Neural cell (in vitro differentiated cells): ENCODE results near the gene NDST4. TPM values are rescaled to one million over a fixed set of nuclear protein-coding genes. Genes with fewer than 3 reads are reported as not detected.

Experiments used
- H2AFZ ChIP-seq: fragments of 200-600, 300-800 bp; sonication (generic), shearing (Covaris generic); 2 replicates; pipeline ENCODE4 v1.6.0; 2014; ENCODE audit warnings: low read depth, mild to moderate bottlenecking, antibody characterized with exemption, low read length, moderate library complexity
- H3F3A ChIP-seq: fragments of 200-600 bp; shearing (Covaris generic); 2 replicates; pipeline ENCODE4 v1.6.1; 2016; ENCODE audit warnings: mild to moderate bottlenecking, moderate library complexity, mixed read lengths, antibody characterized with exemption, low read length; ENCODE audit not compliant: insufficient read depth, poor library complexity, severe bottlenecking
- H3K27ac ChIP-seq: fragments of 200-600, 300-800 bp; sonication (generic), shearing (Covaris generic); 2 replicates; pipeline ENCODE4 v1.5.1; 2014; ENCODE audit warnings: mild to moderate bottlenecking, low read length, moderate library complexity
- H3K27me3 ChIP-seq: fragments of 300-800, 200-600 bp; sonication (generic), shearing (Covaris generic); 2 replicates; pipeline ENCODE4 v1.6.0; 2014; ENCODE audit warnings: mild to moderate bottlenecking, low read depth, low read length, moderate library complexity; ENCODE audit not compliant: insufficient read depth
- H3K36me3 ChIP-seq: fragments of 300-800, 200-600 bp; sonication (generic), shearing (Covaris generic); 2 replicates; pipeline ENCODE4 v1.5.1; 2014; ENCODE audit warnings: mild to moderate bottlenecking, antibody characterized with exemption, low read length, moderate library complexity; ENCODE audit not compliant: insufficient read depth
- H3K4me2 ChIP-seq: fragments of 300-800, 200-600 bp; sonication (generic), shearing (Covaris generic); 2 replicates; pipeline ENCODE4 v1.6.0; 2014; ENCODE audit warnings: mild to moderate bottlenecking, low read length
- H3K4me3 ChIP-seq: fragments of 300-800, 200-600 bp; sonication (generic), shearing (Covaris generic); 2 replicates; pipeline ENCODE4 v1.5.1; 2014; ENCODE audit warnings: mild to moderate bottlenecking, low read length, moderate library complexity
- H3K79me2 ChIP-seq: fragments of 200-600 bp; shearing (Covaris generic); replicated peaks from 2 replicates; pipeline ENCODE4 v1.6.0; 2014; ENCODE audit warnings: mild to moderate bottlenecking, low read length, moderate library complexity; ENCODE audit not compliant: insufficient read depth
- H3K9ac ChIP-seq: fragments of 300-800, 200-600 bp; sonication (generic), shearing (Covaris generic); 2 replicates; pipeline ENCODE4 v1.6.1; 2016; ENCODE audit warnings: mild to moderate bottlenecking, low read length, mixed read lengths
- H3K9me2 ChIP-seq: fragments of 200-600 bp; shearing (Covaris generic); 2 replicates; pipeline ENCODE4 v1.6.1; 2016; ENCODE audit warnings: mild to moderate bottlenecking, low read length, mixed read lengths; ENCODE audit not compliant: insufficient read depth
- H3K9me3 ChIP-seq: fragments of 200-600, 300-800 bp; sonication (generic), shearing (Covaris generic); 2 replicates; pipeline ENCODE4 v1.6.1; 2016; ENCODE audit warnings: mild to moderate bottlenecking, mixed run types, low read length, moderate library complexity, mixed read lengths
- H4K20me1 ChIP-seq: fragments of 200-600 bp; shearing (Covaris generic); 2 replicates; pipeline ENCODE4 v1.6.1; 2016; ENCODE audit warnings: mild to moderate bottlenecking, mixed run types; ENCODE audit not compliant: insufficient read depth
- EP300 ChIP-seq: fragments of 450-650 bp; conservative IDR thresholded peaks from 2 replicates; pipeline ENCODE4 v1.6.1; 2014; ENCODE audit warnings: antibody characterized with exemption, mild to moderate bottlenecking, moderate library complexity; ENCODE audit not compliant: poor library complexity, severe bottlenecking
- EZH2 ChIP-seq: fragments of 200-600, 300-800 bp; shearing (Covaris generic), sonication (generic); IDR thresholded peaks from 2 replicates; pipeline ENCODE4 v1.6.1; 2014; ENCODE audit warnings: antibody characterized with exemption, low read length, borderline replicate concordance, mild to moderate bottlenecking; ENCODE audit not compliant: insufficient read depth, poor library complexity, severe bottlenecking
- MXI1 ChIP-seq: fragments of 450-650 bp; conservative IDR thresholded peaks from 2 replicates; pipeline ENCODE4 v1.6.1; 2014; ENCODE audit warnings: antibody characterized with exemption, mild to moderate bottlenecking; ENCODE audit not compliant: poor library complexity, severe bottlenecking
- POLR2AphosphoS5 ChIP-seq: IDR thresholded peaks from 2 replicates; pipeline ENCODE4 v1.6.1; 2012
- RAD21 ChIP-seq: fragments of 450-650 bp; conservative IDR thresholded peaks from 2 replicates; pipeline ENCODE4 v1.6.1; 2014; ENCODE audit warnings: antibody characterized with exemption, mild to moderate bottlenecking, moderate library complexity
- SMC3 ChIP-seq: fragments of 450-650 bp; conservative IDR thresholded peaks from 2 replicates; pipeline ENCODE4 v1.6.1; 2014; ENCODE audit warnings: antibody characterized with exemption, mild to moderate bottlenecking, moderate library complexity; ENCODE audit not compliant: poor library complexity
- TAF1 ChIP-seq: IDR thresholded peaks from 2 replicates; pipeline ENCODE4 v1.6.1; 2012; ENCODE audit warnings: low read depth
- polyA plus RNA-seq: library from polyadenylated mRNA; depleted of rRNA; stranded (reverse); fragments of >200 nt; gene quantifications from 2 replicates; pipeline ENCODE4 v1.2.3, GENCODE V29; 2014
- TF ChIP-seq, protein P1 (sequence below): fragments of 450-650 bp; IDR thresholded peaks from 2 replicates; pipeline ENCODE4 v1.5.1; 2014; ENCODE audit warnings: antibody characterized with exemption, mild to moderate bottlenecking, moderate library complexity; ENCODE audit not compliant: poor library complexity, severe bottlenecking
- TF ChIP-seq, protein P2 (sequence below): IDR thresholded peaks from 2 replicates; pipeline ENCODE4 v1.6.1; 2012; ENCODE audit warnings: borderline replicate concordance

Gene NDST4
- polyA plus RNA-seq, 1 donor from 2014 or later = 1.3 TPM

DNA sequence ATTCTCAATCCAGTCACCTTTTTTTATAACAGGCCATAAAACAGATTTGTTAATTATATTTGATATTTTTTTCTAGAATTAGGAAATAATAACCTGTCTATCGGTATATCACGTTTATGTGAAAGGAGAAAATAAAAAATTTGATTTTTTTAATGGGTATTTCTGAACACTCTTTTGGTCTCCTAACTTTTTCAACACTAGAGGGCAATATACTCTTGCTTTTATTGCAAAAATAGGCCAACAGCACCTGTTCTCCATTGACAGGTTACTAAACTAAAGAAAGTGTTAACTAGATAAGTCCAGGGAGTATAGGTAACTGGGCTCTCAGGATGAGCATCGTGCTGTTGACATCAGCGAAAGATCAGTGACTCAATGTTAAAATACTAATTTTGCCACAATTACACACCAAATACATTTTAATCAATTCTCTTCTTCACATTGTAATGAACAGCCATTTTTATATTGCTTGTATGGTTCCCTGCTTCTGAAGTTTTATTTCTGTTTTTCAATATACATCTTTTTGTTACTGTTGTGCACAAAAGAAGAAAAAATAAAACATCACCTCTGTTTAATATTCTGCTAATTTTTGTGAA is 22.8 kb downstream of the NDST4 start:
- H3K27me3 ChIP-seq = no peaks in the 10 kb centered on the region
- no peak overlapping the region for H2AFZ ChIP-seq
- TF ChIP-seq SMC3 (peak; percentile 82), RAD21 (peak; percentile 83), EP300 (no peak)
- TF ChIP-seq, protein P1, sequence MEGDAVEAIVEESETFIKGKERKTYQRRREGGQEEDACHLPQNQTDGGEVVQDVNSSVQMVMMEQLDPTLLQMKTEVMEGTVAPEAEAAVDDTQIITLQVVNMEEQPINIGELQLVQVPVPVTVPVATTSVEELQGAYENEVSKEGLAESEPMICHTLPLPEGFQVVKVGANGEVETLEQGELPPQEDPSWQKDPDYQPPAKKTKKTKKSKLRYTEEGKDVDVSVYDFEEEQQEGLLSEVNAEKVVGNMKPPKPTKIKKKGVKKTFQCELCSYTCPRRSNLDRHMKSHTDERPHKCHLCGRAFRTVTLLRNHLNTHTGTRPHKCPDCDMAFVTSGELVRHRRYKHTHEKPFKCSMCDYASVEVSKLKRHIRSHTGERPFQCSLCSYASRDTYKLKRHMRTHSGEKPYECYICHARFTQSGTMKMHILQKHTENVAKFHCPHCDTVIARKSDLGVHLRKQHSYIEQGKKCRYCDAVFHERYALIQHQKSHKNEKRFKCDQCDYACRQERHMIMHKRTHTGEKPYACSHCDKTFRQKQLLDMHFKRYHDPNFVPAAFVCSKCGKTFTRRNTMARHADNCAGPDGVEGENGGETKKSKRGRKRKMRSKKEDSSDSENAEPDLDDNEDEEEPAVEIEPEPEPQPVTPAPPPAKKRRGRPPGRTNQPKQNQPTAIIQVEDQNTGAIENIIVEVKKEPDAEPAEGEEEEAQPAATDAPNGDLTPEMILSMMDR = peak; percentile 78
- H3F3A ChIP-seq = no peaks in the 10 kb centered on the region
- H3K36me3 ChIP-seq = no peaks in the 10 kb centered on the region
- H3K9me2 ChIP-seq = no peaks in the 10 kb centered on the region
- no peak overlapping the region for H3K4me3 ChIP-seq
- H3K79me2 ChIP-seq = no peaks in the 10 kb centered on the region
- no peak overlapping the region for H3K4me2 ChIP-seq
- no peak overlapping the region for H3K9ac ChIP-seq
- no peaks in the 10 kb centered on the region for H4K20me1 ChIP-seq
- no peaks in the 10 kb centered on the region for H3K9me3 ChIP-seq
- H3K27ac ChIP-seq = no peak overlapping the region

DNA sequence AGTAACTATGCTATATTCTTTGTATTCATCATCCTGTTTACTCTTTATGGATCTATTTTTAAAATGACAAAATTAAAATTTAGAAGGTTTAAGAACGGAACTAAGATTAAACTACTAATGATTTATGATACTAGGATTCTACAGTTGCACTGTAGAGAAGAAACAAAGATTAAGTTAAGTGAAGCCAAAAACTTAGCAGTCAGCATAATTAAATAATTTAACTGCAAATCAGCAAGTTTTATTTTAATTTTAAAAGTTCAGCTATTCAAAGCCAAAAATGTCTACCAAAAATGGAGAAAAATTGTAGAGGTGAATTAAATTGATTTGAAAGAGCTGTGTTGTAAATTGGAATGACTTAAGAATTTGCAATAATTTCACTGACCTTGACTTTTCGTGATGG is 30.8 kb downstream of the NDST4 start:
- no peak overlapping the region for H3K9ac ChIP-seq
- H3K9me2 ChIP-seq = no peaks in the 10 kb centered on the region
- no peak overlapping the region for H3K4me2 ChIP-seq
- H3K27me3 ChIP-seq = no peaks in the 10 kb centered on the region
- H3K9me3 ChIP-seq = no peaks in the 10 kb centered on the region
- TF ChIP-seq MXI1 = no peak
- TF ChIP-seq, protein P2, sequence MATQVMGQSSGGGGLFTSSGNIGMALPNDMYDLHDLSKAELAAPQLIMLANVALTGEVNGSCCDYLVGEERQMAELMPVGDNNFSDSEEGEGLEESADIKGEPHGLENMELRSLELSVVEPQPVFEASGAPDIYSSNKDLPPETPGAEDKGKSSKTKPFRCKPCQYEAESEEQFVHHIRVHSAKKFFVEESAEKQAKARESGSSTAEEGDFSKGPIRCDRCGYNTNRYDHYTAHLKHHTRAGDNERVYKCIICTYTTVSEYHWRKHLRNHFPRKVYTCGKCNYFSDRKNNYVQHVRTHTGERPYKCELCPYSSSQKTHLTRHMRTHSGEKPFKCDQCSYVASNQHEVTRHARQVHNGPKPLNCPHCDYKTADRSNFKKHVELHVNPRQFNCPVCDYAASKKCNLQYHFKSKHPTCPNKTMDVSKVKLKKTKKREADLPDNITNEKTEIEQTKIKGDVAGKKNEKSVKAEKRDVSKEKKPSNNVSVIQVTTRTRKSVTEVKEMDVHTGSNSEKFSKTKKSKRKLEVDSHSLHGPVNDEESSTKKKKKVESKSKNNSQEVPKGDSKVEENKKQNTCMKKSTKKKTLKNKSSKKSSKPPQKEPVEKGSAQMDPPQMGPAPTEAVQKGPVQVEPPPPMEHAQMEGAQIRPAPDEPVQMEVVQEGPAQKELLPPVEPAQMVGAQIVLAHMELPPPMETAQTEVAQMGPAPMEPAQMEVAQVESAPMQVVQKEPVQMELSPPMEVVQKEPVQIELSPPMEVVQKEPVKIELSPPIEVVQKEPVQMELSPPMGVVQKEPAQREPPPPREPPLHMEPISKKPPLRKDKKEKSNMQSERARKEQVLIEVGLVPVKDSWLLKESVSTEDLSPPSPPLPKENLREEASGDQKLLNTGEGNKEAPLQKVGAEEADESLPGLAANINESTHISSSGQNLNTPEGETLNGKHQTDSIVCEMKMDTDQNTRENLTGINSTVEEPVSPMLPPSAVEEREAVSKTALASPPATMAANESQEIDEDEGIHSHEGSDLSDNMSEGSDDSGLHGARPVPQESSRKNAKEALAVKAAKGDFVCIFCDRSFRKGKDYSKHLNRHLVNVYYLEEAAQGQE = no peak
- no peaks in the 10 kb centered on the region for H3K79me2 ChIP-seq
- H3K27ac ChIP-seq = no peak overlapping the region
- no peaks in the 10 kb centered on the region for H3K36me3 ChIP-seq
- H3F3A ChIP-seq = no peaks in the 10 kb centered on the region
- no peak overlapping the region for H2AFZ ChIP-seq
- H3K4me3 ChIP-seq = no peak overlapping the region
- no peaks in the 10 kb centered on the region for H4K20me1 ChIP-seq

DNA sequence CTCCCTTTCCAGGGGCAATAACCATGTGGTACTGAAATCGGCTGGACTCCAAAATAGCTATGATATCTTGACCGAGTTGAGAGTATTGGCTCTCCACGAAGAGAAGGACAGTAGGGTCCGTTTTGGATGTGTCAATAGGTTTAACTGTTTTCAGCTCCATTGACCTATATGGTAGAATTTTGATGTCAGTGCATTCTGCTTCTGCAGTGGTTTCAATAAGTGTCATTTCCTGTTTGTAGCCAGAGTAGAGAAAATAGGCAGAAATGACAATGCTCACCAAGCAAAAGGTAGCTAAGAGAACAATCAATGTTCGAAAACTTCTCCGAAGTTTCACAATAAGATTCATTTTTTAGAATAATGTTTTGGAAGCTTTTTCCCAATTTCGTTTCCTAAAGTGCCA is 36.7 kb downstream of the NDST4 start:
- no peaks in the 10 kb centered on the region for H3K79me2 ChIP-seq
- H3K9me2 ChIP-seq = no peaks in the 10 kb centered on the region
- H3K4me2 ChIP-seq = no peak overlapping the region
- H2AFZ ChIP-seq = no peak overlapping the region
- H3K9ac ChIP-seq = no peak overlapping the region
- H3F3A ChIP-seq = no peaks in the 10 kb centered on the region
- H3K4me3 ChIP-seq = no peak overlapping the region
- H3K27ac ChIP-seq = no peak overlapping the region
- TF ChIP-seq RAD21 (no peak), SMC3 (no peak), EP300 (no peak), TAF1 (no peak), EZH2 (no peak), MXI1 (no peak), POLR2AphosphoS5 (no peak)
- TF ChIP-seq, protein P2 = no peak
- TF ChIP-seq, protein P1 = no peak
- no peaks in the 10 kb centered on the region for H3K27me3 ChIP-seq
- no peaks in the 10 kb centered on the region for H3K9me3 ChIP-seq
- no peaks in the 10 kb centered on the region for H3K36me3 ChIP-seq
- H4K20me1 ChIP-seq = no peaks in the 10 kb centered on the region
